Measurements from ENCODE around the gene SLC27A4.
A peak's percentile ranks its signal among the peaks of the same experiment; 100 is the strongest.

The SLC27A4 gene

DNA sequence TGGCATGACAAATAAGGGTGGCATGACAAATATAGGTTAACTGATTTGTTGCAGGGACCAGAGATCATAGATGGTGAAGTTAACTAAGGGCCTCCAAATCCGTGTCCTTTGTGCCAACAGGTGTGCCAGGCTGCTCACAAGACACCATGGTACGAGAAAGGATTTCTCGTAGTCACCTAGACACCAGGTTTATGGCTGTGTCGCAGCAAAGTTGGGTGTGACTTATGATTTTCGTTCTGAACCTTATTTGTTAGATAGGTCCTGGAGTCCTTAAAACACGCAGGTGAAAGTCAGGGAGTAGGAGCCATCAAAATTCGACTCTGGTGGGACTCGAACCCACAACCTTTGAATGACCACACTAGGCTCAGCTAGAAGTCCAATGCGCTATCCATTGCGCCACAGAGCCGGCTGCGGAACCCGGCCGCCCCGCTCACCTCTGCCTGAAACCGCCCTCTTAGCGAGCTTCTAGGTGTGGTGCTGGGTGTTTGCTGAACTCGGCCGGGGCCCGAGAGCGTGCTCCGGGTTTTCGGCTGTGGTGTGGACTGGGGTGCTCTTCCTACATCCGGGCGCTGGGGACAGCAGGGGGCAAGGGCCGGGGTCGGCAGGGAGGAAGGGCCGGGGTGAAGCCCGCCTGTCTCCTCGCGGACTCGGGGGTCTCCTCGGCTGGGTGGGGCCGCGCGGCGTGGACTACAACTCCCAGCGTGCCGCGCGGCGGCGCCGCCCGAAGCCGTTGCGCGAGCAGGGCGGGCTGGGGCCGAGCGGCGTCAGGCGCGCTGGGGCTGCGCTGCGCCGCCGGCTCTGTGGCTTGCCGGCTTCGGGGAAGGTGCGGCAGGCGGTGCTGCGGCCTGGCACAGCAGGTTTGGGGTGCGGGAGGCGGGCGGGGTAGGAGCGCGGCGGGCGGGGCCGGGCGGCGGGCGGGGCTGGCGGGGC is at the start of gene SLC27A4 (continued):
- TF ChIP-seq WT1 (tag by site-specific recombination; IDR thresholded peaks at IDR 0.05) (0 out of 2 replicates have a peak, but pooled peaks have one; percentile 31), SALL2 (tag by site-specific recombination; IDR thresholded peaks at IDR 0.05; ENCODE audit: borderline replicate concordance) (no peak), SP7 (tag by site-specific recombination; IDR thresholded peaks at IDR 0.05) (peak; percentile 66; the same call in 1 of the 2 replicates), ZNF792 (tag by site-specific recombination; IDR thresholded peaks at IDR 0.05) (no peak), ZNF747 (tag by site-specific recombination; IDR thresholded peaks at IDR 0.05) (no peak), ZNF239 (tag by site-specific recombination; IDR thresholded peaks at IDR 0.05) (no peak), ZNF202 (tag by site-specific recombination; IDR thresholded peaks at IDR 0.05; ENCODE audit: borderline replicate concordance) (no peak), ZNF341 (tag by site-specific recombination; IDR thresholded peaks at IDR 0.05; ENCODE audit: low read depth) (no peak; the same call in 1 of the 2 replicates), ZNF623 (tag by site-specific recombination; IDR thresholded peaks at IDR 0.05) (no peak), ZNF624 (tag by site-specific recombination; IDR thresholded peaks at IDR 0.05) (no peak), SP3 (tag by site-specific recombination; IDR thresholded peaks at IDR 0.05) (peak; percentile 68), ZNF274 (IDR thresholded peaks at IDR 0.05; ENCODE audit: low read length) (no peak), ZNF274 (tag by site-specific recombination; IDR thresholded peaks at IDR 0.05; ENCODE audit: borderline replicate concordance) (no peak), RBAK (tag by site-specific recombination; IDR thresholded peaks at IDR 0.05) (no peak), GLI2 (tag by site-specific recombination; IDR thresholded peaks at IDR 0.05; ENCODE audit: borderline replicate concordance, low read depth) (no peak), ZNF658 (tag by site-specific recombination; IDR thresholded peaks at IDR 0.05) (no peak), ZNF174 (tag by site-specific recombination; IDR thresholded peaks at IDR 0.05) (no peak), GLIS1 (tag by site-specific recombination; IDR thresholded peaks at IDR 0.05) (peak; percentile 30; the same call in 1 of the 2 replicates), ZNF223 (tag by site-specific recombination; IDR thresholded peaks at IDR 0.05) (no peak), ZNF10 (tag by site-specific recombination; IDR thresholded peaks at IDR 0.05) (peak; percentile 20; the same call in 1 of the 2 replicates), KLF16 (tag by site-specific recombination; IDR thresholded peaks at IDR 0.05) (0 out of 2 replicates have a peak, but pooled peaks have one; percentile 17), ZNF221 (tag by site-specific recombination; IDR thresholded peaks at IDR 0.05; ENCODE audit: borderline replicate concordance) (no peak), ZNF48 (tag by site-specific recombination; IDR thresholded peaks at IDR 0.05) (no peak)
- TF ChIP-seq, protein P1, sequence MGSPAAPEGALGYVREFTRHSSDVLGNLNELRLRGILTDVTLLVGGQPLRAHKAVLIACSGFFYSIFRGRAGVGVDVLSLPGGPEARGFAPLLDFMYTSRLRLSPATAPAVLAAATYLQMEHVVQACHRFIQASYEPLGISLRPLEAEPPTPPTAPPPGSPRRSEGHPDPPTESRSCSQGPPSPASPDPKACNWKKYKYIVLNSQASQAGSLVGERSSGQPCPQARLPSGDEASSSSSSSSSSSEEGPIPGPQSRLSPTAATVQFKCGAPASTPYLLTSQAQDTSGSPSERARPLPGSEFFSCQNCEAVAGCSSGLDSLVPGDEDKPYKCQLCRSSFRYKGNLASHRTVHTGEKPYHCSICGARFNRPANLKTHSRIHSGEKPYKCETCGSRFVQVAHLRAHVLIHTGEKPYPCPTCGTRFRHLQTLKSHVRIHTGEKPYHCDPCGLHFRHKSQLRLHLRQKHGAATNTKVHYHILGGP (tag by site-specific recombination; IDR thresholded peaks at IDR 0.05): no peak
- TF ChIP-seq, protein P2, sequence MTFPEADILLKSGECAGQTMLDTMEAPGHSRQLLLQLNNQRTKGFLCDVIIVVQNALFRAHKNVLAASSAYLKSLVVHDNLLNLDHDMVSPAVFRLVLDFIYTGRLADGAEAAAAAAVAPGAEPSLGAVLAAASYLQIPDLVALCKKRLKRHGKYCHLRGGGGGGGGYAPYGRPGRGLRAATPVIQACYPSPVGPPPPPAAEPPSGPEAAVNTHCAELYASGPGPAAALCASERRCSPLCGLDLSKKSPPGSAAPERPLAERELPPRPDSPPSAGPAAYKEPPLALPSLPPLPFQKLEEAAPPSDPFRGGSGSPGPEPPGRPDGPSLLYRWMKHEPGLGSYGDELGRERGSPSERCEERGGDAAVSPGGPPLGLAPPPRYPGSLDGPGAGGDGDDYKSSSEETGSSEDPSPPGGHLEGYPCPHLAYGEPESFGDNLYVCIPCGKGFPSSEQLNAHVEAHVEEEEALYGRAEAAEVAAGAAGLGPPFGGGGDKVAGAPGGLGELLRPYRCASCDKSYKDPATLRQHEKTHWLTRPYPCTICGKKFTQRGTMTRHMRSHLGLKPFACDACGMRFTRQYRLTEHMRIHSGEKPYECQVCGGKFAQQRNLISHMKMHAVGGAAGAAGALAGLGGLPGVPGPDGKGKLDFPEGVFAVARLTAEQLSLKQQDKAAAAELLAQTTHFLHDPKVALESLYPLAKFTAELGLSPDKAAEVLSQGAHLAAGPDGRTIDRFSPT (tag by site-specific recombination; IDR thresholded peaks at IDR 0.05): peak; percentile 99
- TF ChIP-seq, protein P3, sequence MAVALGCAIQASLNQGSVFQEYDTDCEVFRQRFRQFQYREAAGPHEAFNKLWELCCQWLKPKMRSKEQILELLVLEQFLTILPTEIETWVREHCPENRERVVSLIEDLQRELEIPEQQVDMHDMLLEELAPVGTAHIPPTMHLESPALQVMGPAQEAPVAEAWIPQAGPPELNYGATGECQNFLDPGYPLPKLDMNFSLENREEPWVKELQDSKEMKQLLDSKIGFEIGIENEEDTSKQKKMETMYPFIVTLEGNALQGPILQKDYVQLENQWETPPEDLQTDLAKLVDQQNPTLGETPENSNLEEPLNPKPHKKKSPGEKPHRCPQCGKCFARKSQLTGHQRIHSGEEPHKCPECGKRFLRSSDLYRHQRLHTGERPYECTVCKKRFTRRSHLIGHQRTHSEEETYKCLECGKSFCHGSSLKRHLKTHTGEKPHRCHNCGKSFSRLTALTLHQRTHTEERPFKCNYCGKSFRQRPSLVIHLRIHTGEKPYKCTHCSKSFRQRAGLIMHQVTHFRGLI (tag by site-specific recombination; IDR thresholded peaks at IDR 0.05): no peak
- TF ChIP-seq, protein P4, sequence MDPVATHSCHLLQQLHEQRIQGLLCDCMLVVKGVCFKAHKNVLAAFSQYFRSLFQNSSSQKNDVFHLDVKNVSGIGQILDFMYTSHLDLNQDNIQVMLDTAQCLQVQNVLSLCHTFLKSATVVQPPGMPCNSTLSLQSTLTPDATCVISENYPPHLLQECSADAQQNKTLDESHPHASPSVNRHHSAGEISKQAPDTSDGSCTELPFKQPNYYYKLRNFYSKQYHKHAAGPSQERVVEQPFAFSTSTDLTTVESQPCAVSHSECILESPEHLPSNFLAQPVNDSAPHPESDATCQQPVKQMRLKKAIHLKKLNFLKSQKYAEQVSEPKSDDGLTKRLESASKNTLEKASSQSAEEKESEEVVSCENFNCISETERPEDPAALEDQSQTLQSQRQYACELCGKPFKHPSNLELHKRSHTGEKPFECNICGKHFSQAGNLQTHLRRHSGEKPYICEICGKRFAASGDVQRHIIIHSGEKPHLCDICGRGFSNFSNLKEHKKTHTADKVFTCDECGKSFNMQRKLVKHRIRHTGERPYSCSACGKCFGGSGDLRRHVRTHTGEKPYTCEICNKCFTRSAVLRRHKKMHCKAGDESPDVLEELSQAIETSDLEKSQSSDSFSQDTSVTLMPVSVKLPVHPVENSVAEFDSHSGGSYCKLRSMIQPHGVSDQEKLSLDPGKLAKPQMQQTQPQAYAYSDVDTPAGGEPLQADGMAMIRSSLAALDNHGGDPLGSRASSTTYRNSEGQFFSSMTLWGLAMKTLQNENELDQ (tag by site-specific recombination; IDR thresholded peaks at IDR 0.05; ENCODE audit: low read depth): no peak
- TF ChIP-seq, protein P5, sequence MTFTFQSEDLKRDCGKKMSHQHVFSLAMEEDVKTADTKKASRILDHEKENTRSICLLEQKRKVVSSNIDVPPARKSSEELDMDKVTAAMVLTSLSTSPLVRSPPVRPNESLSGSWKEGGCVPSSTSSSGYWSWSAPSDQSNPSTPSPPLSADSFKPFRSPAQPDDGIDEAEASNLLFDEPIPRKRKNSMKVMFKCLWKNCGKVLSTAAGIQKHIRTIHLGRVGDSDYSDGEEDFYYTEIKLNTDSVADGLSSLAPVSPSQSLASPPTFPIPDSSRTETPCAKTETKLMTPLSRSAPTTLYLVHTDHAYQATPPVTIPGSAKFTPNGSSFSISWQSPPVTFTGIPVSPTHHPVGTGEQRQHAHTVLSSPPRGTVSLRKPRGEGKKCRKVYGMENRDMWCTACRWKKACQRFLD (tag by site-specific recombination; IDR thresholded peaks at IDR 0.05): no peak
- TF ChIP-seq, protein P6, sequence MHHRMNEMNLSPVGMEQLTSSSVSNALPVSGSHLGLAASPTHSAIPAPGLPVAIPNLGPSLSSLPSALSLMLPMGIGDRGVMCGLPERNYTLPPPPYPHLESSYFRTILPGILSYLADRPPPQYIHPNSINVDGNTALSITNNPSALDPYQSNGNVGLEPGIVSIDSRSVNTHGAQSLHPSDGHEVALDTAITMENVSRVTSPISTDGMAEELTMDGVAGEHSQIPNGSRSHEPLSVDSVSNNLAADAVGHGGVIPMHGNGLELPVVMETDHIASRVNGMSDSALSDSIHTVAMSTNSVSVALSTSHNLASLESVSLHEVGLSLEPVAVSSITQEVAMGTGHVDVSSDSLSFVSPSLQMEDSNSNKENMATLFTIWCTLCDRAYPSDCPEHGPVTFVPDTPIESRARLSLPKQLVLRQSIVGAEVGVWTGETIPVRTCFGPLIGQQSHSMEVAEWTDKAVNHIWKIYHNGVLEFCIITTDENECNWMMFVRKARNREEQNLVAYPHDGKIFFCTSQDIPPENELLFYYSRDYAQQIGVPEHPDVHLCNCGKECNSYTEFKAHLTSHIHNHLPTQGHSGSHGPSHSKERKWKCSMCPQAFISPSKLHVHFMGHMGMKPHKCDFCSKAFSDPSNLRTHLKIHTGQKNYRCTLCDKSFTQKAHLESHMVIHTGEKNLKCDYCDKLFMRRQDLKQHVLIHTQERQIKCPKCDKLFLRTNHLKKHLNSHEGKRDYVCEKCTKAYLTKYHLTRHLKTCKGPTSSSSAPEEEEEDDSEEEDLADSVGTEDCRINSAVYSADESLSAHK (tag by site-specific recombination; IDR thresholded peaks at IDR 0.05): peak; percentile 53; the same call in 1 of the 2 replicates

Measured in HEK293 (cell line).